Neutrophil (primary cell): ENCODE results near the gene TMTC2.

ENCODE experiments used
- H3K27ac ChIP-seq: fragments of 200-600 bp; sonication (generic); 2 replicates; pipeline ENCODE4 v1.5.1; 2016; ENCODE audit warnings: mild to moderate bottlenecking, moderate library complexity
- H3K27me3 ChIP-seq: fragments of 200-600 bp; sonication (generic); 2 replicates; pipeline ENCODE4 v1.6.0; 2016; ENCODE audit warnings: mild to moderate bottlenecking
- H3K36me3 ChIP-seq: fragments of 200-600 bp; sonication (generic); 2 replicates; pipeline ENCODE4 v1.5.1; 2017
- H3K4me1 ChIP-seq, 2 experiments: fragments of 200-600 bp in 1 of 2; sonication (generic) in 1 of 2; 1 replicate in 1 of 2; 2 replicates in 1 of 2; pipeline versions ENCODE4 v1.5.1 to v1.6.1; 2013 to 2016; ENCODE audit warnings: low read depth in 1 of 2, low read length in 1 of 2, mild to moderate bottlenecking in 1 of 2, moderate library complexity in 1 of 2; ENCODE audit not compliant: control insufficient read depth in 1 of 2, insufficient read depth in 1 of 2
- H3K4me3 ChIP-seq, 2 experiments: fragments of 200-600 bp in 1 of 2; sonication (generic) in 1 of 2; 1 replicate in 1 of 2; 2 replicates in 1 of 2; pipeline ENCODE4 v1.5.1; 2013 to 2016; ENCODE audit warnings: low read depth in 1 of 2, low read length in 1 of 2, mild to moderate bottlenecking in 1 of 2, moderate library complexity in 1 of 2
- H3K9me3 ChIP-seq: fragments of 200-600 bp; sonication (generic); 2 replicates; pipeline ENCODE4 v1.5.1; 2016
- TF ChIP-seq, protein P1 (sequence below): fragments of 200-600 bp; sonication (generic); IDR thresholded peaks from 2 replicates; pipeline ENCODE4 v1.5.1; 2016; ENCODE audit warnings: antibody characterized with exemption

The TMTC2 gene

DNA sequence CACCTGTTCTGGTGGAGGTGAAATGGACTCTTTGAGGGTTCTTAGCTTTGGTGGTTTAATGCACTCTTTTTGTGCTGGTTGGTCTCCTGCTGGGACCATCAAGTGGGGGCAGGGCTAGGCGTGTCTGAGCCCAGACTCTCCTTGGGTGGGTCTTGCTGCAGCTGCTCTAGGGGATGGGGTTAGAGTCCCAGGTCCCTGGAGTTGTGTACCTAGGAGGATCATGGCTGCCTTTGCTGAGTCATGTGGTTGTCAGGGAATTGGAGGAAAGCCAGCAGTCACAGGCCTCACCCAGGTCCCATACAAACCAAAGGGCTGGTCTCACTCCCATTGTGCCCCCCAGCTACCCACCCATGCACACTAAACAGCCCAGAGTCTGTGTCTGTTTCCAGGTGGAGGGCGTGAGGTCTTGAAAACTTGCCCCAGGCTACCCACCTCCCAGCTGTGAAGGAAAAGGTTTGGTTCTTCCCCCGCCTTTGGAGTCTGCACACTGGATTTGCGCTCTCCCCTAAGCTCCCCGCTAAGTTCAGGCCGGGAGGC lies 387.7 kb downstream of the TMTC2 start:
- H3K4me3 ChIP-seq, result no peak overlapping the region
- H3K27ac ChIP-seq, result no peak overlapping the region
- H3K36me3 ChIP-seq, result no peaks in the 10 kb centered on the region
- H3K4me1 ChIP-seq, result no peaks in the 10 kb centered on the region
- TF ChIP-seq, protein P1, sequence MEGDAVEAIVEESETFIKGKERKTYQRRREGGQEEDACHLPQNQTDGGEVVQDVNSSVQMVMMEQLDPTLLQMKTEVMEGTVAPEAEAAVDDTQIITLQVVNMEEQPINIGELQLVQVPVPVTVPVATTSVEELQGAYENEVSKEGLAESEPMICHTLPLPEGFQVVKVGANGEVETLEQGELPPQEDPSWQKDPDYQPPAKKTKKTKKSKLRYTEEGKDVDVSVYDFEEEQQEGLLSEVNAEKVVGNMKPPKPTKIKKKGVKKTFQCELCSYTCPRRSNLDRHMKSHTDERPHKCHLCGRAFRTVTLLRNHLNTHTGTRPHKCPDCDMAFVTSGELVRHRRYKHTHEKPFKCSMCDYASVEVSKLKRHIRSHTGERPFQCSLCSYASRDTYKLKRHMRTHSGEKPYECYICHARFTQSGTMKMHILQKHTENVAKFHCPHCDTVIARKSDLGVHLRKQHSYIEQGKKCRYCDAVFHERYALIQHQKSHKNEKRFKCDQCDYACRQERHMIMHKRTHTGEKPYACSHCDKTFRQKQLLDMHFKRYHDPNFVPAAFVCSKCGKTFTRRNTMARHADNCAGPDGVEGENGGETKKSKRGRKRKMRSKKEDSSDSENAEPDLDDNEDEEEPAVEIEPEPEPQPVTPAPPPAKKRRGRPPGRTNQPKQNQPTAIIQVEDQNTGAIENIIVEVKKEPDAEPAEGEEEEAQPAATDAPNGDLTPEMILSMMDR, result no peak
- H3K9me3 ChIP-seq, result no peaks in the 10 kb centered on the region
- H3K27me3 ChIP-seq, result no peaks in the 10 kb centered on the region

DNA sequence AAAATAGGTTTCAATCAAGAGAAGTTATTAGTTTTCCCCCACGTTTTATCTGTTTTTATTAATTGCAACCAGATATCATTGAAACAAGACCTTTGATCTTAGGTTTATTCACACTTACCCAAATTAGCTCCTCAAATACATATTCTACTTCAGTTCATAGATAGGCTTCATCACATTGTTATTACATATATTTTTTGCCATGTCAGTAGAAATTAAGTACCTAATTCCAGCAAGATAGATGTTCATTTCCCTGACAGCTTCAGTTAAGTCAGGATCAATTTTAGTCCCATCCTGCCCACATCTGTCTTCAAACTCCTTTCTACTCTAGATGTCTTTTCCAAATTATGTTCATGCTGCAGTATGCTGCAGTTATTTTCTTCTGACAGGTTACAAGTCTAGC lies 388.8 kb downstream of the TMTC2 start:
- TF ChIP-seq, protein P1, result no peak
- Histone ChIP-seq H3K4me1 (no peaks in the 10 kb centered on the region), H3K36me3 (no peaks in the 10 kb centered on the region), H3K4me3 (no peak overlapping the region), H3K27me3 (no peaks in the 10 kb centered on the region), H3K27ac (no peak overlapping the region), H3K9me3 (no peaks in the 10 kb centered on the region)

DNA sequence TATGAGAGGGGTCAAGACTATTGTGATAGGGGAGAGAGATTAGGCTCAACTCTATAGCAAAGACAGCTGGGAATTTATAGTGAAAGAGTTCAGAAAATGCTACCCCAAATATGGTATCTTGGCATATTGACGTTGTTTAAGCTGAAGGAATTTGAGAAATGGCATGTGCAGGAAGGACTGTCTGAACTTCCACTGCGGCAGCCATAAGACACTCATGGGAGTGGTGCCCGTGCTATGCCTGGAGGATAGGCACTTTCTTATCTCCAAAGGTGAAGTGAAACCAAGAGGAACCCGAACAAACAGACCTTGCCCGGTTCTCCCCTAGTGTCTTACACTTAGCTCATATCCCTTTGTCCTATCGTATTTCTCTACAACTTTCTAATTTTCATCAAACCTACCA lies 390.3 kb downstream of the TMTC2 start:
- TF ChIP-seq, protein P1, result no peak
- no peaks in the 10 kb centered on the region for H3K27me3 ChIP-seq

DNA sequence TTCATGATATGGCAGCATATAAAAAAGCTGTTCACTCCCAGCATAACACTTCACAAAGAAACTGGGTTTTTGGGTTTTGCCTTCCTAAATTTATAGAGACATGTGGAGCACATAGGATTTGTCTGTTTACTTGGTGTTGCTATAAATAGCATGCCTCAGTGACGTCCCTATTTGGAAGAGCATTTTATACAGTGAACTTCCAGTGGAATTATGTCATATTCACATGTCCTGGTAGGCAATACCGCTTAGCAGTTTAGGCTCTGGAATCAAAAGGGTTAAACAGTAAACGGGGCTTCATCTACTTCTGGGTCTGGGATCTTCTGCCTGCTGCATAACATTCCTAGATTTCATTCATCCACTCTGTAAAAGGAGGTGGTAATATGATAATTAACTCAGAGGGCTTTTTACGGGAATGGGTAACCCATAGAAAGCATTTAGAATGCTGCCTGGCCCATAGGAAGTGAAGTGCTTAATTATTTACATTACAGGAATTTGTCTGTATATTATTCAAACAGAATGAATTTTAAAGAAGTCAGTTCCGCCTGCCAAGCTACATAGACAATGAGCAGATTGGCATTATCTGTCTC lies 396.1 kb downstream of the TMTC2 start:
- no peaks in the 10 kb centered on the region for H3K27me3 ChIP-seq
- TF ChIP-seq, protein P1, result no peak
- no peaks in the 10 kb centered on the region for H3K4me1 ChIP-seq
- no peak overlapping the region for H3K4me3 ChIP-seq
- no peak overlapping the region for H3K27ac ChIP-seq
- no peaks in the 10 kb centered on the region for H3K36me3 ChIP-seq
- no peaks in the 10 kb centered on the region for H3K9me3 ChIP-seq

More for the DNA sequence above, 390.3 kb downstream of the TMTC2 start:
- no peak overlapping the region for H3K4me3 ChIP-seq
- no peaks in the 10 kb centered on the region for H3K4me1 ChIP-seq
- H3K27ac ChIP-seq, result no peak overlapping the region
- H3K36me3 ChIP-seq, result no peaks in the 10 kb centered on the region
- no peaks in the 10 kb centered on the region for H3K9me3 ChIP-seq

DNA sequence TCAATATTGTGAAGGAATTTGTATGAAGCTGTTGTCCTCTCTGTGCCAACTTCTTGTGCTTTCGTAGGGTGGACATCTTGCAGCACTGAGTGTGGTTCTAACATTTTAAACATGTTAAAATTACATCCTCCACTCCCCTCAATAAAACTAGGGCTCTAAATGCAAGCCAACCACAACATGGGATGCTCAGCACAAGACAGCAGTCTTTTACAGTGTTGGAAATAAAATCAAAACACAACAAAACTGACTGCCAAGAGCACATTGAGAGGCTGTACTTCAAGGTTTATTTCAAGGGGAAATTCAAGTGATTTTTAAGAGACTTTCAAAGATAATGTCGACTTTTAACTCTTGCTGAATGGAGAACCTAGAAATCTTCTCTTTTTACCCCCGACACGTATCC lies 396.9 kb downstream of the TMTC2 start:
- Histone ChIP-seq H3K4me1 (no peaks in the 10 kb centered on the region), H3K9me3 (no peaks in the 10 kb centered on the region), H3K36me3 (no peaks in the 10 kb centered on the region), H3K27ac (no peak overlapping the region), H3K4me3 (no peak overlapping the region), H3K27me3 (no peaks in the 10 kb centered on the region)
- TF ChIP-seq, protein P1, result no peak
